Liver (tissue), 3 donors: ENCODE measurements around the gene RNF214.
"Not testable (repeated sequence)": the region's sequence is repeated elsewhere in the genome, so short reads cannot be mapped to it uniquely, and the experiment has no call there.

Source experiments
- EGR1 ChIP-seq, 2 donors: IDR thresholded peaks; 2 replicates each; pipeline ENCODE4 v1.6.1; 2016 to 2018; ENCODE audit warnings: antibody characterized with exemption in 2 of 2, low read depth in 2 of 2
- FOXA2 ChIP-seq: IDR thresholded peaks from 2 replicates; pipeline ENCODE4 v1.6.1; 2016; ENCODE audit warnings: antibody characterized with exemption
- HNF4A ChIP-seq, 2 donors: conservative IDR thresholded peaks; 2 replicates each; pipeline ENCODE4 v1.6.1; 2016; ENCODE audit warnings: antibody characterized with exemption in 2 of 2, mild to moderate bottlenecking in 2 of 2
- JUND ChIP-seq, 2 donors: IDR thresholded peaks; 2 replicates each; pipeline ENCODE4 v1.6.1; 2016; ENCODE audit warnings: antibody characterized with exemption in 2 of 2
- MAX ChIP-seq: IDR thresholded peaks from 2 replicates; pipeline ENCODE4 v1.6.1; 2016; ENCODE audit warnings: antibody characterized with exemption
- RAD21 ChIP-seq, 2 donors: IDR thresholded peaks; 2 replicates each; pipeline ENCODE4 v1.6.1; 2016; ENCODE audit warnings: antibody characterized with exemption in 2 of 2, mild to moderate bottlenecking in 2 of 2
- RXRA ChIP-seq, 2 donors: IDR thresholded peaks; 2 replicates each; pipeline ENCODE4 v1.6.1; 2017 to 2018; ENCODE audit warnings: antibody characterized with exemption in 2 of 2, mild to moderate bottlenecking in 1 of 2
- SP1 ChIP-seq: IDR thresholded peaks from 2 replicates; pipeline ENCODE4 v1.6.1; 2018; ENCODE audit warnings: antibody characterized with exemption, mild to moderate bottlenecking
- TAF1 ChIP-seq: conservative IDR thresholded peaks from 2 replicates; pipeline ENCODE4 v1.6.1; 2016; ENCODE audit warnings: antibody characterized with exemption, mild to moderate bottlenecking
- YY1 ChIP-seq: IDR thresholded peaks from 2 replicates; pipeline ENCODE4 v1.6.1; 2016; ENCODE audit warnings: antibody characterized with exemption, mild to moderate bottlenecking
- ZBTB33 ChIP-seq: IDR thresholded peaks from 2 replicates; pipeline ENCODE4 v1.6.1; 2016; ENCODE audit warnings: antibody characterized with exemption
- TF ChIP-seq, protein P1 (sequence below): fragments of 150-350 bp; IDR thresholded peaks from 2 replicates; pipeline ENCODE4 v1.5.1; 2017; ENCODE audit warnings: improper control_type of control experiment, low read depth, low read length; ENCODE audit not compliant: missing input control
- TF ChIP-seq, protein P2 (sequence below): IDR thresholded peaks from 2 replicates; pipeline ENCODE4 v1.6.1; 2016; ENCODE audit warnings: antibody characterized with exemption
- TF ChIP-seq, protein P3 (sequence below): IDR thresholded peaks from 2 replicates; pipeline ENCODE4 v1.6.1; 2016; ENCODE audit warnings: antibody characterized with exemption, mild to moderate bottlenecking
- donor health status: healthy.
- donor health status: healthy.

GRCh38 chr11:117208710-117209109 lies 23.8 kb upstream of the RNF214 start:
- TF ChIP-seq, protein P1, sequence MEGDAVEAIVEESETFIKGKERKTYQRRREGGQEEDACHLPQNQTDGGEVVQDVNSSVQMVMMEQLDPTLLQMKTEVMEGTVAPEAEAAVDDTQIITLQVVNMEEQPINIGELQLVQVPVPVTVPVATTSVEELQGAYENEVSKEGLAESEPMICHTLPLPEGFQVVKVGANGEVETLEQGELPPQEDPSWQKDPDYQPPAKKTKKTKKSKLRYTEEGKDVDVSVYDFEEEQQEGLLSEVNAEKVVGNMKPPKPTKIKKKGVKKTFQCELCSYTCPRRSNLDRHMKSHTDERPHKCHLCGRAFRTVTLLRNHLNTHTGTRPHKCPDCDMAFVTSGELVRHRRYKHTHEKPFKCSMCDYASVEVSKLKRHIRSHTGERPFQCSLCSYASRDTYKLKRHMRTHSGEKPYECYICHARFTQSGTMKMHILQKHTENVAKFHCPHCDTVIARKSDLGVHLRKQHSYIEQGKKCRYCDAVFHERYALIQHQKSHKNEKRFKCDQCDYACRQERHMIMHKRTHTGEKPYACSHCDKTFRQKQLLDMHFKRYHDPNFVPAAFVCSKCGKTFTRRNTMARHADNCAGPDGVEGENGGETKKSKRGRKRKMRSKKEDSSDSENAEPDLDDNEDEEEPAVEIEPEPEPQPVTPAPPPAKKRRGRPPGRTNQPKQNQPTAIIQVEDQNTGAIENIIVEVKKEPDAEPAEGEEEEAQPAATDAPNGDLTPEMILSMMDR = not testable (repeated sequence)
- TF ChIP-seq, protein P2, sequence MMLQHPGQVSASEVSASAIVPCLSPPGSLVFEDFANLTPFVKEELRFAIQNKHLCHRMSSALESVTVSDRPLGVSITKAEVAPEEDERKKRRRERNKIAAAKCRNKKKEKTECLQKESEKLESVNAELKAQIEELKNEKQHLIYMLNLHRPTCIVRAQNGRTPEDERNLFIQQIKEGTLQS = not testable (repeated sequence)
- TF ChIP-seq SP1; MAX; ZBTB33; YY1; JUND (IDR thresholded peaks at IDR 0.05); TAF1; RAD21 (IDR thresholded peaks at IDR 0.05); EGR1 (IDR thresholded peaks at IDR 0.05; ENCODE audit: low read depth in 2 of 2); RXRA (IDR thresholded peaks at IDR 0.05); FOXA2; HNF4A (conservative IDR thresholded peaks at IDR 0.05): not testable (repeated sequence)
- TF ChIP-seq, protein P3, sequence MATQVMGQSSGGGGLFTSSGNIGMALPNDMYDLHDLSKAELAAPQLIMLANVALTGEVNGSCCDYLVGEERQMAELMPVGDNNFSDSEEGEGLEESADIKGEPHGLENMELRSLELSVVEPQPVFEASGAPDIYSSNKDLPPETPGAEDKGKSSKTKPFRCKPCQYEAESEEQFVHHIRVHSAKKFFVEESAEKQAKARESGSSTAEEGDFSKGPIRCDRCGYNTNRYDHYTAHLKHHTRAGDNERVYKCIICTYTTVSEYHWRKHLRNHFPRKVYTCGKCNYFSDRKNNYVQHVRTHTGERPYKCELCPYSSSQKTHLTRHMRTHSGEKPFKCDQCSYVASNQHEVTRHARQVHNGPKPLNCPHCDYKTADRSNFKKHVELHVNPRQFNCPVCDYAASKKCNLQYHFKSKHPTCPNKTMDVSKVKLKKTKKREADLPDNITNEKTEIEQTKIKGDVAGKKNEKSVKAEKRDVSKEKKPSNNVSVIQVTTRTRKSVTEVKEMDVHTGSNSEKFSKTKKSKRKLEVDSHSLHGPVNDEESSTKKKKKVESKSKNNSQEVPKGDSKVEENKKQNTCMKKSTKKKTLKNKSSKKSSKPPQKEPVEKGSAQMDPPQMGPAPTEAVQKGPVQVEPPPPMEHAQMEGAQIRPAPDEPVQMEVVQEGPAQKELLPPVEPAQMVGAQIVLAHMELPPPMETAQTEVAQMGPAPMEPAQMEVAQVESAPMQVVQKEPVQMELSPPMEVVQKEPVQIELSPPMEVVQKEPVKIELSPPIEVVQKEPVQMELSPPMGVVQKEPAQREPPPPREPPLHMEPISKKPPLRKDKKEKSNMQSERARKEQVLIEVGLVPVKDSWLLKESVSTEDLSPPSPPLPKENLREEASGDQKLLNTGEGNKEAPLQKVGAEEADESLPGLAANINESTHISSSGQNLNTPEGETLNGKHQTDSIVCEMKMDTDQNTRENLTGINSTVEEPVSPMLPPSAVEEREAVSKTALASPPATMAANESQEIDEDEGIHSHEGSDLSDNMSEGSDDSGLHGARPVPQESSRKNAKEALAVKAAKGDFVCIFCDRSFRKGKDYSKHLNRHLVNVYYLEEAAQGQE = not testable (repeated sequence)
